K562 (cell line): ENCODE measurements around the gene PSMC3IP. TPM values are rescaled to one million over a fixed set of nuclear protein-coding genes. Genes with fewer than 3 reads are reported as not detected.

Experiments
- BDP1 ChIP-seq: IDR thresholded peaks from 3 replicates; pipeline ENCODE4 v1.6.1; 2011; ENCODE audit not compliant: insufficient read length, insufficient read depth
- BMI1 ChIP-seq: fragments of 150-350 bp; IDR thresholded peaks from 2 replicates; pipeline ENCODE4 v1.6.1; 2014; ENCODE audit warnings: low read length
- E2F4 ChIP-seq: sonication (generic); formaldehyde crosslinking; IDR thresholded peaks from 2 replicates; pipeline ENCODE4 v1.8.0; 2022; ENCODE audit warnings: mild to moderate bottlenecking, low read depth, missing genetic modification reagents
- L3MBTL2 ChIP-seq: fragments of 450-650 bp; IDR thresholded peaks from 2 replicates; pipeline ENCODE4 v1.6.1; 2016; ENCODE audit warnings: mild to moderate bottlenecking, moderate library complexity
- MAZ ChIP-seq, 2 experiments: fragments of 450-650 bp in 1 of 2; sonication (generic) in 1 of 2; formaldehyde crosslinking; IDR thresholded peaks in 1 of 2; conservative IDR thresholded peaks in 1 of 2; 2 replicates each; pipeline versions ENCODE4 v1.4.0 to v1.5.0; 2020; ENCODE audit warnings: mild to moderate bottlenecking in 1 of 2, missing genetic modification reagents in 1 of 2
- MXI1 ChIP-seq: IDR thresholded peaks from 2 replicates; pipeline ENCODE4 v1.6.1; 2011; ENCODE audit warnings: low read depth, mild to moderate bottlenecking, improper control_type of control experiment, low read length
- PCBP2 ChIP-seq: fragments of 200-400 bp; formaldehyde crosslinking; IDR thresholded peaks from 2 replicates; pipeline ENCODE4 v1.6.1; 2018; ENCODE audit warnings: low read length, low read depth, mild to moderate bottlenecking, moderate library complexity; ENCODE audit not compliant: poor library complexity, severe bottlenecking
- POLR2AphosphoS5 ChIP-seq: IDR thresholded peaks from 2 replicates; pipeline ENCODE4 v1.6.1; 2011; ENCODE audit warnings: mild to moderate bottlenecking, low read depth, low read length, moderate library complexity; ENCODE audit not compliant: control insufficient read depth, insufficient read depth
- RB1 ChIP-seq: fragments of 450-650 bp; IDR thresholded peaks from 2 replicates; pipeline ENCODE4 v1.6.1; 2017; ENCODE audit warnings: low read depth, mild to moderate bottlenecking
- RBM25 ChIP-seq: fragments of 200-400 bp; formaldehyde crosslinking; IDR thresholded peaks from 2 replicates; pipeline ENCODE4 v1.6.1; 2018; ENCODE audit warnings: low read length, low read depth, moderate library complexity; ENCODE audit not compliant: severe bottlenecking
- RHOXF2B ChIP-seq: fragments of 250-450 bp; sonication (Bioruptor Pico); conservative IDR thresholded peaks from 2 replicates; pipeline ENCODE4 v1.5.1; 2021
- SNRNP70 ChIP-seq: fragments of 200-400 bp; formaldehyde crosslinking; optimal IDR thresholded peaks from 2 replicates; pipeline ENCODE3; 2017; ENCODE audit warnings: low read depth, low read length
- SREBF2 ChIP-seq: sonication (generic); formaldehyde crosslinking; IDR thresholded peaks from 2 replicates; pipeline ENCODE4 v1.4.0; 2020; ENCODE audit warnings: mild to moderate bottlenecking, missing genetic modification reagents
- TAL1 ChIP-seq: fragments of 450-650 bp; IDR thresholded peaks from 2 replicates; pipeline ENCODE4 v1.6.1; 2016; ENCODE audit warnings: mild to moderate bottlenecking
- TEAD4 ChIP-seq, 2 experiments: sonication (generic) in 1 of 2; formaldehyde crosslinking in 1 of 2; IDR thresholded peaks; 2 replicates each; pipeline versions ENCODE4 v1.6.1 to v1.8.0; 2012 to 2022; ENCODE audit warnings: borderline replicate concordance in 1 of 2, inconsistent platforms in 1 of 2, low read length in 1 of 2, mild to moderate bottlenecking in 1 of 2, missing genetic modification reagents in 1 of 2
- U2AF2 ChIP-seq: fragments of 200-400 bp; formaldehyde crosslinking; optimal IDR thresholded peaks from 2 replicates; pipeline ENCODE3; 2017; ENCODE audit warnings: low read depth, mild to moderate bottlenecking, low read length
- ZC3H8 ChIP-seq: fragments of 450-650 bp; IDR thresholded peaks from 2 replicates; pipeline ENCODE4 v1.6.1; 2017
- ZKSCAN3 ChIP-seq: fragments of 250-450 bp; sonication (Bioruptor Pico); IDR thresholded peaks from 2 replicates; pipeline ENCODE4 v1.4.0; 2020
- ZNF239 ChIP-seq: fragments of 250-450 bp; sonication (Bioruptor Pico); IDR thresholded peaks from 2 replicates; pipeline ENCODE4 v1.4.0; 2020; ENCODE audit warnings: mild to moderate bottlenecking
- ZNF589 ChIP-seq: fragments of 200-800 bp; sonication (Bioruptor generic); IDR thresholded peaks from 2 replicates; pipeline ENCODE4 v1.6.1; 2016; ENCODE audit warnings: low read depth, missing genetic modification characterization, missing compliant biosample characterization
- polyA plus RNA-seq, 8 experiments: library from polyadenylated mRNA; depleted of rRNA in 4 of 8; stranded (reverse) in 5 of 8; unstranded in 3 of 8; fragments of >200 nt; fragmentation: Nextera tagmentation in 2 of 8; fragmentation: Illumina TruSeq in 1 of 8; extraction: Ambion mirVana in 2 of 8; extraction: Trizol in 1 of 8; gene quantifications; 2 replicates each; pipeline versions ENCODE4 v1.2.1 to v1.2.3, GENCODE V29; 2011 to 2014; ENCODE audit warnings: inconsistent platforms in 1 of 8, missing spikeins in 1 of 8
- total RNA-seq, 7 experiments: library from RNA; depleted of rRNA in 6 of 7; stranded (reverse); fragments of >200 nt in 6 of 7; fragmentation: Illumina TruSeq in 2 of 7; extraction: Trizol in 2 of 7; gene quantifications; 2 replicates each; pipeline versions ENCODE4 v1.2.1 to v1.2.3, GENCODE V29; 2011 to 2021; ENCODE audit warnings: low replicate concordance in 1 of 7
- TF ChIP-seq, protein P1 (sequence below): fragments of 450-650 bp; IDR thresholded peaks from 2 replicates; pipeline ENCODE4 v1.6.1; 2016; ENCODE audit warnings: mild to moderate bottlenecking
- TF ChIP-seq, protein P2 (sequence below): sonication (generic); formaldehyde crosslinking; IDR thresholded peaks from 2 replicates; pipeline ENCODE4 v1.5.0; 2020; ENCODE audit warnings: missing genetic modification reagents
- TF ChIP-seq, protein P3 (sequence below): fragments of 250-450 bp; sonication (Bioruptor Pico); IDR thresholded peaks from 2 replicates; pipeline ENCODE4 v1.6.1; 2021; ENCODE audit warnings: mild to moderate bottlenecking
- TF ChIP-seq, protein P4 (sequence below): fragments of 250-450 bp; sonication (Bioruptor Pico); IDR thresholded peaks from 2 replicates; pipeline ENCODE4 v1.4.0; 2020; ENCODE audit warnings: borderline replicate concordance

The PSMC3IP gene
- total and polyA plus RNA-seq, 9 of the 15 experiments (the other 6 are each of a cell fraction or from before 2014, with no cell fraction given): 13.8 to 65.6 (median 32.8) TPM

GRCh38 chr17:42561897-42562387, 15.6 kb downstream of the PSMC3IP start, which contains the start of gene COASY (continued):
- TF ChIP-seq, protein P1, sequence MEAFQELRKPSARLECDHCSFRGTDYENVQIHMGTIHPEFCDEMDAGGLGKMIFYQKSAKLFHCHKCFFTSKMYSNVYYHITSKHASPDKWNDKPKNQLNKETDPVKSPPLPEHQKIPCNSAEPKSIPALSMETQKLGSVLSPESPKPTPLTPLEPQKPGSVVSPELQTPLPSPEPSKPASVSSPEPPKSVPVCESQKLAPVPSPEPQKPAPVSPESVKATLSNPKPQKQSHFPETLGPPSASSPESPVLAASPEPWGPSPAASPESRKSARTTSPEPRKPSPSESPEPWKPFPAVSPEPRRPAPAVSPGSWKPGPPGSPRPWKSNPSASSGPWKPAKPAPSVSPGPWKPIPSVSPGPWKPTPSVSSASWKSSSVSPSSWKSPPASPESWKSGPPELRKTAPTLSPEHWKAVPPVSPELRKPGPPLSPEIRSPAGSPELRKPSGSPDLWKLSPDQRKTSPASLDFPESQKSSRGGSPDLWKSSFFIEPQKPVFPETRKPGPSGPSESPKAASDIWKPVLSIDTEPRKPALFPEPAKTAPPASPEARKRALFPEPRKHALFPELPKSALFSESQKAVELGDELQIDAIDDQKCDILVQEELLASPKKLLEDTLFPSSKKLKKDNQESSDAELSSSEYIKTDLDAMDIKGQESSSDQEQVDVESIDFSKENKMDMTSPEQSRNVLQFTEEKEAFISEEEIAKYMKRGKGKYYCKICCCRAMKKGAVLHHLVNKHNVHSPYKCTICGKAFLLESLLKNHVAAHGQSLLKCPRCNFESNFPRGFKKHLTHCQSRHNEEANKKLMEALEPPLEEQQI: no peak
- TF ChIP-seq RBM25 (peak; percentile 4), RHOXF2B (no peak), U2AF2 (no peak), POLR2AphosphoS5 (peak; percentile 83), ZNF239 (no peak), ZNF589 (CRISPR knock-in tag) (no peak), TEAD4 (IDR thresholded peaks at IDR 0.05; ENCODE audit: low read length) (no peak; the same call in 1 of the 2 replicates), TEAD4 (CRISPR knock-in tag; IDR thresholded peaks at IDR 0.05; ENCODE audit: borderline replicate concordance) (no peak), SREBF2 (CRISPR knock-in tag) (no peak), BDP1 (no peak), RB1 (no peak), MXI1 (peak; percentile 80), SNRNP70 (no peak), PCBP2 (no peak), ZC3H8 (no peak), ZKSCAN3 (CRISPR knock-in tag) (no peak), BMI1 (no peak), TAL1 (no peak), E2F4 (CRISPR knock-in tag) (no peak), L3MBTL2 (peak; percentile 36), MAZ (CRISPR knock-in tag; conservative IDR thresholded peaks at IDR 0.05 in 1 of 2, IDR thresholded peaks at IDR 0.05 in 1 of 2) (peak in 1 of 2 experiments; percentile 65; a peak in 2 of 4 replicates)
- TF ChIP-seq, protein P2, sequence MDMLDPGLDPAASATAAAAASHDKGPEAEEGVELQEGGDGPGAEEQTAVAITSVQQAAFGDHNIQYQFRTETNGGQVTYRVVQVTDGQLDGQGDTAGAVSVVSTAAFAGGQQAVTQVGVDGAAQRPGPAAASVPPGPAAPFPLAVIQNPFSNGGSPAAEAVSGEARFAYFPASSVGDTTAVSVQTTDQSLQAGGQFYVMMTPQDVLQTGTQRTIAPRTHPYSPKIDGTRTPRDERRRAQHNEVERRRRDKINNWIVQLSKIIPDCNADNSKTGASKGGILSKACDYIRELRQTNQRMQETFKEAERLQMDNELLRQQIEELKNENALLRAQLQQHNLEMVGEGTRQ (CRISPR knock-in tag): no peak
- TF ChIP-seq, protein P3, sequence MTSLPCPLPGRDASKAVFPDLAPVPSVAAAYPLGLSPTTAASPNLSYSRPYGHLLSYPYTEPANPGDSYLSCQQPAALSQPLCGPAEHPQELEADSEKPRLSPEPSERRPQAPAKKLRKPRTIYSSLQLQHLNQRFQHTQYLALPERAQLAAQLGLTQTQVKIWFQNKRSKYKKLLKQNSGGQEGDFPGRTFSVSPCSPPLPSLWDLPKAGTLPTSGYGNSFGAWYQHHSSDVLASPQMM (CRISPR knock-in tag): no peak
- TF ChIP-seq, protein P4, sequence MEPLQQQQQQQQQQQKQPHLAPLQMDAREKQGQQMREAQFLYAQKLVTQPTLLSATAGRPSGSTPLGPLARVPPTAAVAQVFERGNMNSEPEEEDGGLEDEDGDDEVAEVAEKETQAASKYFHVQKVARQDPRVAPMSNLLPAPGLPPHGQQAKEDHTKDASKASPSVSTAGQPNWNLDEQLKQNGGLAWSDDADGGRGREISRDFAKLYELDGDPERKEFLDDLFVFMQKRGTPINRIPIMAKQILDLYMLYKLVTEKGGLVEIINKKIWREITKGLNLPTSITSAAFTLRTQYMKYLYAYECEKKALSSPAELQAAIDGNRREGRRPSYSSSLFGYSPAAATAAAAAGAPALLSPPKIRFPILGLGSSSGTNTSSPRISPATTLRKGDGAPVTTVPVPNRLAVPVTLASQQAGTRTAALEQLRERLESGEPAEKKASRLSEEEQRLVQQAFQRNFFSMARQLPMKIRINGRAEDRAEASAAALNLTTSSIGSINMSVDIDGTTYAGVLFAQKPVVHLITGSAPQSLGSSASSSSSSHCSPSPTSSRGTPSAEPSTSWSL (CRISPR knock-in tag): no peak
